Measurements from ENCODE around the gene MEN1. TPM values are rescaled to one million over a fixed set of nuclear protein-coding genes. Genes with fewer than 3 reads are reported as not detected.

MEN1 gene
- total and polyA plus RNA-seq, 2 of the 13 experiments (the other 11 are each of a cell fraction or from before 2014, with no cell fraction given), result 20.5 to 27.3 TPM

DNA sequence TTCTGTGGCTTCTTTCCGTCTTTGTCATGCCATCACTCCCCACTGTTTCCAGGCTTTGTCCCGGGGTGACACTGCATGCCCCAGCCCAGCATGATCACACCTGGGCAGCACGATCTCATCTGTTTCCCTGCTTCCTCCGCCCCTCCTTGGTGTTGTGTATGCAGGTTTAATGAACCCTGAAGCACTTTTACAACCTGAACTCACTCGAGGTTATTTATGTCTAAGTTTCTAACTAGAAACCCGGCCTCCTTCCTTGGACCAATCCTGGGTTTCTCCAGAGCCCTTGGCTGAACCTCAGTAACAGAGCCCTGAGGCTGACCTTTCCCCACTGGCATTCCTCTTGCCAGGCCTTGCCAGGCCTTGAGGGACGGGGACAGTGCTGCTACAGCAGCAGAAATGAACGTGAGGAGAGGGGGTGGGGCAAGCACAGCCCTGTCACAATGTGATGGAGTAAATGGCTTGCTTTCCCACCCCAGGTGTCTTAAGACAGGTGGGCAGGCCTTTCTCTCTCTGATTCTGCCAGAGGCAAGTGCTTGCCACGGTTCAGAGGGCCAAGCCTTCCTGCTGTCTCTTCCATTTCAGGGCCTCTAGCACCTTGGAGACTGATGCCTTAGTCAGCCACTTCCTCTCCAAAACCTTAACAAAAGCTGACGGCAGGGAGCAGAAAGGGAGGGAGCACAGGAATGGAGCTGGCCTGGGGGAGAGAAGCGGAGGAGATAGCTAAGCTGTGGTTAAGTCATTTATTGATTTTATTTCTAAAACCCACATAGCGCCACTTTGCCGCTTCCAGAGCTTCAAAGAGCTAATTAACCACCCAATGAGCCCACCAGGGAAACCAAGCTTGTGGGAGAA is 47.5 kb downstream of the MEN1 start (continued):
- no peak for TF ChIP-seq HNF1A (IDR thresholded peaks at IDR 0.05; ENCODE audit: low read depth)
- no peak for TF ChIP-seq HNF1A (CRISPR knock-in tag; IDR thresholded peaks at IDR 0.05; ENCODE audit: borderline replicate concordance)
- TF ChIP-seq ZNF205 (CRISPR knock-in tag; IDR thresholded peaks at IDR 0.05), result no peak
- no peak for TF ChIP-seq ZNF564 (CRISPR knock-in tag; IDR thresholded peaks at IDR 0.05)
- peak; percentile 21 for TF ChIP-seq POLR2AphosphoS5 (IDR thresholded peaks at IDR 0.05; ENCODE audit: low read depth, low read length)
- TF ChIP-seq HMG20B (CRISPR knock-in tag; conservative IDR thresholded peaks at IDR 0.05), result no peak
- peak; percentile 30 for TF ChIP-seq POLR2G (IDR thresholded peaks at IDR 0.05; ENCODE audit: low read depth, low read length)
- no peak for TF ChIP-seq FOXA1 (IDR thresholded peaks at IDR 0.05)
- TF ChIP-seq FOXA1 (CRISPR knock-in tag; IDR thresholded peaks at IDR 0.05), result no peak
- TF ChIP-seq POLR2AphosphoS2 (IDR thresholded peaks at IDR 0.05; ENCODE audit: low read depth, low read length), result peak; percentile 75; the same call in 1 of the 2 replicates
- TF ChIP-seq RBM22 (optimal IDR thresholded peaks at IDR 0.05; ENCODE audit: low read length), result peak; percentile 22
- TF ChIP-seq ZNF451 (CRISPR knock-in tag; IDR thresholded peaks at IDR 0.05), result no peak
- TF ChIP-seq MTF2 (CRISPR knock-in tag; IDR thresholded peaks at IDR 0.05; ENCODE audit: borderline replicate concordance), result no peak
- TF ChIP-seq ZNF224 (CRISPR knock-in tag; IDR thresholded peaks at IDR 0.05), result no peak
- TF ChIP-seq, protein P1, sequence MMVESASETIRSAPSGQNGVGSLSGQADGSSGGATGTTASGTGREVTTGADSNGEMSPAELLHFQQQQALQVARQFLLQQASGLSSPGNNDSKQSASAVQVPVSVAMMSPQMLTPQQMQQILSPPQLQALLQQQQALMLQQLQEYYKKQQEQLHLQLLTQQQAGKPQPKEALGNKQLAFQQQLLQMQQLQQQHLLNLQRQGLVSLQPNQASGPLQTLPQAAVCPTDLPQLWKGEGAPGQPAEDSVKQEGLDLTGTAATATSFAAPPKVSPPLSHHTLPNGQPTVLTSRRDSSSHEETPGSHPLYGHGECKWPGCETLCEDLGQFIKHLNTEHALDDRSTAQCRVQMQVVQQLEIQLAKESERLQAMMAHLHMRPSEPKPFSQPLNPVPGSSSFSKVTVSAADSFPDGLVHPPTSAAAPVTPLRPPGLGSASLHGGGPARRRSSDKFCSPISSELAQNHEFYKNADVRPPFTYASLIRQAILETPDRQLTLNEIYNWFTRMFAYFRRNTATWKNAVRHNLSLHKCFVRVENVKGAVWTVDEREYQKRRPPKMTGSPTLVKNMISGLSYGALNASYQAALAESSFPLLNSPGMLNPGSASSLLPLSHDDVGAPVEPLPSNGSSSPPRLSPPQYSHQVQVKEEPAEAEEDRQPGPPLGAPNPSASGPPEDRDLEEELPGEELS (CRISPR knock-in tag; IDR thresholded peaks at IDR 0.05), result no peak
- peak; percentile 57; the same call in 1 of the 2 replicates for TF ChIP-seq ZBTB33 (CRISPR knock-in tag; IDR thresholded peaks at IDR 0.05)
- TF ChIP-seq GPBP1L1 (CRISPR knock-in tag; IDR thresholded peaks at IDR 0.05), result no peak
- TF ChIP-seq KDM2A (CRISPR knock-in tag; IDR thresholded peaks at IDR 0.05; ENCODE audit: borderline replicate concordance, low read depth), result 0 out of 2 replicates have a peak, but pooled peaks have one; percentile 5
- peak in 1 of 2 experiments; percentile 50; a peak in 2 of 4 replicates for TF ChIP-seq POLR2A (IDR thresholded peaks at IDR 0.05; ENCODE audit: insufficient read depth in 1 of 2, low read depth in 2 of 2, low read length in 2 of 2)
- no peak for TF ChIP-seq MED13 (CRISPR knock-in tag; IDR thresholded peaks at IDR 0.05)
- TF ChIP-seq ZNF749 (CRISPR knock-in tag; IDR thresholded peaks at IDR 0.05; ENCODE audit: borderline replicate concordance), result no peak
- TF ChIP-seq BORCS8-MEF2B (CRISPR knock-in tag; IDR thresholded peaks at IDR 0.05), result peak; percentile 2; the same call in 1 of the 2 replicates

Data from HepG2 (cell line).